Progenitor cell of endocrine pancreas (in vitro differentiated cells): ENCODE data around the gene FFAR3. TPM values are rescaled to one million over a fixed set of nuclear protein-coding genes. Genes with fewer than 3 reads are reported as not detected.
A peak's percentile ranks its signal among the peaks of the same experiment; 100 is the strongest.

Source experiments
- DNase-seq: peaks from one replicate; pipeline ENCODE4 v3.0.0; 2021; ENCODE audit warnings: low spot score; ENCODE audit not compliant: unreplicated experiment
- H3K27ac Mint-ChIP-seq: 2 replicates; pipeline ENCODE4 v1.8.0; 2021; ENCODE audit warnings: mild to moderate bottlenecking, moderate library complexity, mixed read lengths
- H3K27me3 Mint-ChIP-seq: 2 replicates; pipeline ENCODE4 v1.8.0; 2021; ENCODE audit warnings: mixed read lengths
- H3K36me3 Mint-ChIP-seq: 2 replicates; pipeline ENCODE4 v1.8.0; 2022; ENCODE audit warnings: mixed read lengths; ENCODE audit not compliant: insufficient read depth
- H3K4me1 Mint-ChIP-seq: 2 replicates; pipeline ENCODE4 v1.8.0; 2021; ENCODE audit warnings: low read depth, mixed read lengths
- H3K4me3 Mint-ChIP-seq: 2 replicates; pipeline ENCODE4 v1.8.0; 2021; ENCODE audit warnings: low read depth, mild to moderate bottlenecking, moderate library complexity, mixed read lengths
- H3K9me3 Mint-ChIP-seq: 2 replicates; pipeline ENCODE4 v1.8.0; 2021; ENCODE audit warnings: low read depth, mixed read lengths
- CTCF ChIP-seq: fragments of 200-600 bp; sonication (generic); IDR thresholded peaks from one replicate; pipeline ENCODE4 v1.5.0; 2021; ENCODE audit warnings: antibody characterized with exemption, mild to moderate bottlenecking; ENCODE audit not compliant: unreplicated experiment
- total RNA-seq: library from RNA; stranded (reverse); gene quantifications from 2 replicates; pipeline ENCODE4 v1.2.1, GENCODE V29; 2021

FFAR3 gene
- total RNA-seq, 1 donor from 2014 or later: not detected

- peak overlapping the region; percentile 41 for H3K27ac Mint-ChIP-seq
- H3K4me1 Mint-ChIP-seq: peaks cover 28% of the 10 kb centered on the region
- no peaks in the 10 kb centered on the region for H3K36me3 Mint-ChIP-seq
- no peaks in the 10 kb centered on the region for H3K27me3 Mint-ChIP-seq
- H3K9me3 Mint-ChIP-seq: no peaks in the 10 kb centered on the region
- H3K4me3 Mint-ChIP-seq: no peak overlapping the region
- no peak for TF ChIP-seq CTCF
- no peak for DNase-seq
Measured at GRCh38 chr19:35310811-35311465, 47.3 kb upstream of the FFAR3 start.

- H3K9me3 Mint-ChIP-seq: no peaks in the 10 kb centered on the region
- no peaks in the 10 kb centered on the region for H3K36me3 Mint-ChIP-seq
- peaks cover 27% of the 10 kb centered on the region for H3K4me1 Mint-ChIP-seq
- H3K27me3 Mint-ChIP-seq: no peaks in the 10 kb centered on the region
- no peak for DNase-seq
- H3K4me3 Mint-ChIP-seq: no peak overlapping the region
- H3K27ac Mint-ChIP-seq: no peak overlapping the region
- TF ChIP-seq CTCF: no peak
Measured at GRCh38 chr19:35311901-35312665, 46.2 kb upstream of the FFAR3 start.

GRCh38 chr19:35313587-35313986, 44.7 kb upstream of the FFAR3 start:
- Mint-ChIP-seq H3K4me1 (peaks cover 27% of the 10 kb centered on the region), H3K4me3 (no peak overlapping the region), H3K27me3 (no peaks in the 10 kb centered on the region), H3K27ac (no peak overlapping the region), H3K9me3 (no peaks in the 10 kb centered on the region), H3K36me3 (no peaks in the 10 kb centered on the region)
- no peak for TF ChIP-seq CTCF
- no peak for DNase-seq

- Mint-ChIP-seq H3K9me3 (no peaks in the 10 kb centered on the region), H3K27me3 (no peaks in the 10 kb centered on the region), H3K4me3 (no peak overlapping the region), H3K27ac (no peak overlapping the region), H3K4me1 (peaks cover 23% of the 10 kb centered on the region), H3K36me3 (no peaks in the 10 kb centered on the region)
- TF ChIP-seq CTCF: no peak
- DNase-seq: no peak
Measured at GRCh38 chr19:35314031-35314430, 44.2 kb upstream of the FFAR3 start.

GRCh38 chr19:35314858-35315470, 43.3 kb upstream of the FFAR3 start:
- Mint-ChIP-seq H3K36me3 (no peaks in the 10 kb centered on the region), H3K4me3 (no peak overlapping the region), H3K4me1 (peaks cover 15% of the 10 kb centered on the region), H3K27ac (no peak overlapping the region), H3K27me3 (no peaks in the 10 kb centered on the region), H3K9me3 (no peaks in the 10 kb centered on the region)
- no peak for DNase-seq
- TF ChIP-seq CTCF: no peak
